ENCODE data around the gene LIMK2.
"Not testable (repeated sequence)": the region's sequence is repeated elsewhere in the genome, so short reads cannot be mapped to it uniquely, and the experiment has no call there.

LIMK2 gene

GRCh38 chr22:31308181-31308580, 96.1 kb downstream of the LIMK2 start:
- no peak for DNase-seq (ENCODE audit: low read depth, low spot score)
- H3K4me3 ChIP-seq (ENCODE audit: low read length), result no peak overlapping the region

DNA sequence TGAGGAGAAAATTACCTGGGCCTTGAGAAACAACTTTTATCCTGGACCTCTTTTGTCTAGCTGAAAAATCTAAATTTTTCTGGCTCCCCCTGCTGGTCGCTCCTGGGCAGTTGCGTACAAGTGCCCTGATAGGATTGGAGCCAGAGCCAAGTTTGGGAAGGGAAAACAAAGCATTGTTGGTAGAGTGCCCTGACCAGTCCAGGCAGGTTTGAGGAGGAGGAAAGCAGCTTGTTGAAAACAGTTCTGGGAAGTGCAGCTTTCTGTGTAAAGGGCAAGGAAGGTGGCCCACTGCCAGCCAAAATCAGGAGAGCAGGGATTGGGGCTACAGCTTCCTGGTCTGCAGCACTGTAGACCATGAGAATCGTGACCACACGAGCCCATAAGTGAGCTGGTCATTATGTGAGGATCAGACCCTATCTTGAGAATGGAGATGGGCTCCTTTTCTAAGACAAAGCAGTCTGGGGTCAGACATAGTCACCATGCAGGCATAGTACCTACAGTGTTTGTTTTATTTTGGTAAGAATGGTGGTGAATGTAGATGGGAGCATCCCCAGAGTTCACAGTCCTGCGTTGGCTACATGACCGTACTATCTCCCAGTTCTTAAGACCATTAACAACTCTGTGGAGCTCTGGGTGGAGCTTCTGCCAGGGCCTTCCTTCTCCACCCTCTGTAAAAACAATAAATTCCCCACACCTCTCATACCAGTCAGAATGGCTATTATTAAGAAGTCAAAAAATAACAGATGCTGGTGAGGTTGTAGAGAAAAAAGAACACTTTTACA, 101.5 kb downstream of the LIMK2 start:
- peak; percentile 41 for DNase-seq (ENCODE audit: low read depth, low spot score)
- H3K4me3 ChIP-seq (ENCODE audit: low read length), result no peak overlapping the region

- not testable (repeated sequence) for DNase-seq (ENCODE audit: low read depth, low spot score)
These were observed 102.1 kb downstream of the LIMK2 start for GRCh38 chr22:31314220-31314619.

GRCh38 chr22:31321421-31321820, 109.3 kb downstream of the LIMK2 start:
- no peak overlapping the region for H3K4me3 ChIP-seq (ENCODE audit: low read length)
- DNase-seq (ENCODE audit: low read depth, low spot score), result no peak

More at GRCh38 chr22:31314220-31314619, 102.1 kb downstream of the LIMK2 start:
- H3K4me3 ChIP-seq (ENCODE audit: low read length), result not testable (repeated sequence)

- no peak for DNase-seq (ENCODE audit: low read depth, low spot score)
- no peak overlapping the region for H3K4me3 ChIP-seq (ENCODE audit: low read length)
These were observed 111.8 kb downstream of the LIMK2 start for GRCh38 chr22:31323578-31324550.

GRCh38 chr22:31326877-31327276, 114.8 kb downstream of the LIMK2 start:
- DNase-seq (ENCODE audit: low read depth, low spot score), result no peak
- no peak overlapping the region for H3K4me3 ChIP-seq (ENCODE audit: low read length)

DNA sequence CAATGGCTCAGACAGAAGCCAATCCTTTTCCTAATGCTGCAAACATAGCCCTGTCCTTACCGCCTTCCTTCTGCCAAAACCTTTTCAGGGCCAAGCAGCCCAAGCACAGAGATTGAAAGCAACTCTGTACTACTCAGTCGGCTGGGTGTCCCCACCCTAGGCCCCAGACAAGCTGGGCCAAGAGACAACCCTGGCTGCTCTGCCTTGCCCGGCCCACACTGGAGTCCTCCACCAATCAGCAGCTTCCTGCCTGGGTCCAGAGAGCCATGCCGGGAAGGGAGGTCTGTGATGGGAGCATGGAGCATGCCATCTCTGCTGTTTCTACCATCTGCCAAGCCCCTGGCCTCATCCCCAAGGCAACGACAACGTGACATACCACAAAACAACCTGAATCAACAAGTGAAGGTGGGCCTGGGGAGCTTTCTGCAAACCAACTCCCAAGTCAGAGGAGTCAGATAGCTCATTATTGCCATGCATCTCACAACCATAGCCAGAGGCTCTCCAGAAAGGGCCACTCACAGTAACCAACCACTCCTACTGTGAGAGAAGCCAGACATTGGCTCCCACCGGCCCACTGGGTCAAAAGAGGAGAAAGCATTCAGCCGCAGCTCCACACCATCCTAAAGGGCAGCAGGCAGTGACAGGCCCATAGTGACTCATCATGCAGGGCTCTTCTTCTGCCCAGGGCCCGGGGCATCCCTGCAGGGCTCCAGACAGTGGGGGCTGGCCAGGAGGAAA, 115.9 kb downstream of the LIMK2 start:
- H3K4me3 ChIP-seq (ENCODE audit: low read length), result no peak overlapping the region
- no peak for DNase-seq (ENCODE audit: low read depth, low spot score)

DNA sequence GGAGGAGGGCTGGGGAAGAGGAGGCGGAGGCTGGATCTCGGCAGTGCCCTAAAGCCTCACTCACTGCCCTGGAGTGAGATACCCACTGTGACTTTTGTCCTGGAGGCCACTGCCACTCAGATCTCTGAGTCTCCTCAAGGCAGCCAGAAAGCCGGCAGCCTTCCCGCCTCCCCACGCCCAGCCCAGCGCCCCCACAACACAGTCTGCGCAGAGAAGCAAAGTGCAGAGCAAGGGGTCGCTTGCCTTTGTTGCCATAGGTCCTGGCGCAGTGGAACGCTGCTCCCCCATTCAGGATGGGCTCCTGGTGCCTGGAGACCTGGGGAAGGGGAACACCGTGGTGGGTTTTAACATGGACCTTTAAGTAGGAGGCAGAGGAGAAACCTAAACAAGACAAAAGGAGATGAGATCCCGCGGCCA, 116.5 kb downstream of the LIMK2 start:
- no peak overlapping the region for H3K4me3 ChIP-seq (ENCODE audit: low read length)
- DNase-seq (ENCODE audit: low read depth, low spot score), result no peak

DNA sequence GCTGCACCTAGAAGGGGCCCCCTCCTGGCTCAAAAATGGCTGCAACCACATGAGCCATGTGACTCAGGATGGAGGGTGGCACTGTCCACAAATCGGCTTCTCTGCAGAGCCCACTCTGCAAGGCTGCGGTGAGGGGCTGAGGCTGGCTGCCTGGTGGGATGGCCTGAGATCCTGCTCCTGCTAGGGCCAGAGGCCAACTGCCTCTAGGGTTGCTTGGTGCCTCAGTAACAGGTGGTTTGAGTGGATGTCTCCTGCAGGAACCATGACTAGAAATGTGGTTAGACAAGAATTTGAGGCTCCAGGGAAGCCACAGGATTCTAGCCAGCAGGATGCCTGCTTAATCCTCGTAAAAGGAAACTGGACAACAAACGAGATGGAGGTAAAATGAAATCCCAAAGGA, 116.9 kb downstream of the LIMK2 start:
- no peak overlapping the region for H3K4me3 ChIP-seq (ENCODE audit: low read length)
- no peak for DNase-seq (ENCODE audit: low read depth, low spot score)
